H9 (cell line): ENCODE measurements around the gene GYG2. TPM values are rescaled to one million over a fixed set of nuclear protein-coding genes. Genes with fewer than 3 reads are reported as not detected.

Experiments used
- DNase-seq: peaks from one replicate; pipeline ENCODE4 v3.0.0-alpha.2; 2017
- H2AFZ ChIP-seq: one replicate; pipeline ENCODE4 v1.6.1; 2013; ENCODE audit warnings: mild to moderate bottlenecking, low read length, control low read depth, moderate library complexity
- H2AK5ac ChIP-seq: 2 replicates; pipeline ENCODE4 v1.6.1; 2013; ENCODE audit warnings: low read length, control low read depth, mixed read lengths; ENCODE audit not compliant: insufficient read length
- H2BK120ac ChIP-seq: one replicate; pipeline ENCODE4 v1.6.1; 2013; ENCODE audit warnings: low read depth, mild to moderate bottlenecking, low read length, control low read depth, inconsistent platforms; ENCODE audit not compliant: poor library complexity, severe bottlenecking
- H2BK12ac ChIP-seq: 2 replicates; pipeline ENCODE4 v1.6.1; 2013; ENCODE audit warnings: low read length, control low read depth, mixed read lengths, low read depth; ENCODE audit not compliant: insufficient read length
- H2BK15ac ChIP-seq: 2 replicates; pipeline ENCODE4 v1.6.1; 2013; ENCODE audit warnings: low read depth, low read length, control low read depth
- H2BK20ac ChIP-seq: one replicate; pipeline ENCODE4 v1.6.1; 2013; ENCODE audit warnings: low read depth, mild to moderate bottlenecking, low read length, control low read depth, inconsistent platforms; ENCODE audit not compliant: poor library complexity, severe bottlenecking
- H2BK5ac ChIP-seq: 2 replicates; pipeline ENCODE4 v1.6.1; 2013; ENCODE audit warnings: low read length, control low read depth, mixed read lengths; ENCODE audit not compliant: insufficient read length
- H3K14ac ChIP-seq: 2 replicates; pipeline ENCODE4 v1.6.1; 2013; ENCODE audit warnings: low read length, control low read depth; ENCODE audit not compliant: insufficient read depth
- H3K18ac ChIP-seq: 2 replicates; pipeline ENCODE4 v1.6.1; 2013; ENCODE audit warnings: low read depth, mild to moderate bottlenecking, mixed read lengths, low read length, control low read depth; ENCODE audit not compliant: insufficient read length
- H3K23ac ChIP-seq: 2 replicates; pipeline ENCODE4 v1.6.1; 2013; ENCODE audit warnings: low read length, control low read depth, mixed read lengths, low read depth; ENCODE audit not compliant: insufficient read length
- H3K23me2 ChIP-seq: 2 replicates; pipeline ENCODE4 v1.6.1; 2013; ENCODE audit warnings: low read depth, mild to moderate bottlenecking, mixed read lengths, low read length, control low read depth; ENCODE audit not compliant: insufficient read length, poor library complexity, severe bottlenecking
- H3K27ac ChIP-seq: 2 replicates; pipeline ENCODE4 v1.5.1; 2013; ENCODE audit warnings: low read length, control low read depth, mixed read lengths, low read depth; ENCODE audit not compliant: insufficient read length
- H3K27me3 ChIP-seq: 2 replicates; pipeline ENCODE4 v1.6.1; 2013; ENCODE audit warnings: low read length, control low read depth, inconsistent platforms; ENCODE audit not compliant: insufficient read depth
- H3K4ac ChIP-seq: 2 replicates; pipeline ENCODE4 v1.6.1; 2013; ENCODE audit warnings: low read depth, mild to moderate bottlenecking, control low read depth, inconsistent platforms, low read length, moderate library complexity
- H3K4me1 ChIP-seq: 2 replicates; pipeline ENCODE4 v1.6.1; 2013; ENCODE audit warnings: low read length, control low read depth, inconsistent platforms; ENCODE audit not compliant: insufficient read depth
- H3K4me2 ChIP-seq: 2 replicates; pipeline ENCODE4 v1.6.1; 2013; ENCODE audit warnings: low read length, control low read depth, mixed read lengths; ENCODE audit not compliant: insufficient read length, insufficient read depth
- H3K56ac ChIP-seq: 2 replicates; pipeline ENCODE4 v1.6.1; 2013; ENCODE audit warnings: low read depth, mild to moderate bottlenecking, mixed read lengths, low read length, control low read depth; ENCODE audit not compliant: insufficient read length
- H3K79me1 ChIP-seq: 2 replicates; pipeline ENCODE4 v1.6.1; 2013; ENCODE audit warnings: low read depth, mild to moderate bottlenecking, moderate library complexity, low read length, control low read depth, inconsistent platforms; ENCODE audit not compliant: insufficient read depth, poor library complexity, severe bottlenecking
- H3K79me2 ChIP-seq: 2 replicates; pipeline ENCODE4 v1.6.1; 2013; ENCODE audit warnings: low read length, control low read depth, inconsistent platforms; ENCODE audit not compliant: insufficient read depth
- H3K9ac ChIP-seq: 2 replicates; pipeline ENCODE4 v1.6.1; 2013; ENCODE audit warnings: low read length, control low read depth, mixed read lengths; ENCODE audit not compliant: insufficient read length; ENCODE audit errors: extremely low read depth
- H3K9me3 ChIP-seq: one replicate; pipeline ENCODE4 v1.6.1; 2013; ENCODE audit warnings: low read depth, low read length, inconsistent platforms; ENCODE audit not compliant: control insufficient read depth
- H3T11ph ChIP-seq: one replicate; pipeline ENCODE4 v1.6.1; 2013; ENCODE audit warnings: mild to moderate bottlenecking, low read length, control low read depth, inconsistent platforms
- H4K20me1 ChIP-seq: one replicate; pipeline ENCODE4 v1.6.1; 2013; ENCODE audit not compliant: control insufficient read depth, insufficient read length, insufficient read depth
- H4K5ac ChIP-seq: 2 replicates; pipeline ENCODE4 v1.6.1; 2013; ENCODE audit warnings: low read depth, mild to moderate bottlenecking, mixed read lengths, low read length, control low read depth; ENCODE audit not compliant: insufficient read length
- H4K8ac ChIP-seq: replicated peaks from 2 replicates; pipeline ENCODE4 v1.6.1; 2013; ENCODE audit warnings: low read length, control low read depth, mixed read lengths, low read depth; ENCODE audit not compliant: insufficient read length
- H4K91ac ChIP-seq: 2 replicates; pipeline ENCODE4 v1.6.1; 2013; ENCODE audit warnings: low read depth, mild to moderate bottlenecking, moderate library complexity, mixed read lengths, low read length, control low read depth; ENCODE audit not compliant: insufficient read length
- H3K27ac Mint-ChIP-seq, 3 experiments: 2 replicates in 2 of 3; 3 replicates in 1 of 3; pipeline ENCODE4 v1.8.0; 2020 to 2021; ENCODE audit warnings: mixed read lengths in 3 of 3, mild to moderate bottlenecking in 1 of 3, moderate library complexity in 1 of 3
- H3K27me3 Mint-ChIP-seq: 2 replicates; pipeline ENCODE4 v1.8.0; 2021; ENCODE audit warnings: low read depth, mild to moderate bottlenecking, moderate library complexity, mixed read lengths
- H3K36me3 Mint-ChIP-seq, 3 experiments: 2 replicates in 2 of 3; 3 replicates in 1 of 3; pipeline ENCODE4 v1.8.0; 2020 to 2021; ENCODE audit warnings: low read depth in 3 of 3, mixed read lengths in 3 of 3; ENCODE audit not compliant: insufficient read depth in 1 of 3
- H3K4me1 Mint-ChIP-seq, 2 experiments: 2 replicates each; pipeline ENCODE4 v1.8.0; 2020; ENCODE audit warnings: mixed read lengths in 2 of 2
- H3K4me3 Mint-ChIP-seq, 2 experiments: 2 replicates in 1 of 2; 3 replicates in 1 of 2; pipeline ENCODE4 v1.8.0; 2020 to 2021; ENCODE audit warnings: mild to moderate bottlenecking in 2 of 2, mixed read lengths in 2 of 2, moderate library complexity in 1 of 2
- H3K9me3 Mint-ChIP-seq, 2 experiments: 2 replicates in 1 of 2; 3 replicates in 1 of 2; pipeline ENCODE4 v1.8.0; 2020; ENCODE audit warnings: mild to moderate bottlenecking in 2 of 2, mixed read lengths in 2 of 2, moderate library complexity in 1 of 2
- CTCF ChIP-seq: fragments of 200-600 bp; sonication (generic); conservative IDR thresholded peaks from 3 replicates; pipeline ENCODE4 v1.8.0; 2021; ENCODE audit warnings: antibody characterized with exemption, mild to moderate bottlenecking
- WGBS: extraction: QIAGEN DNeasy Blood & Tissue Kit; methylation state at CpG from one replicate; pipeline ENCODE4 v1.1.7; 2013; ENCODE audit warnings: missing lambda C conversion rate, low lambda C conversion rate, mixed read lengths; ENCODE audit not compliant: insufficient read length; ENCODE audit errors: extremely low coverage; 5-methylcytosine and 5-hydroxymethylcytosine counted together
- total RNA-seq: library from RNA; stranded (reverse); gene quantifications from 2 replicates; pipeline ENCODE4 v1.2.1, GENCODE V29; 2021

The GYG2 gene
- total RNA-seq, 1 experiment from 2014 or later, result 95.9 TPM

- Histone ChIP-seq H2BK15ac (no peak overlapping the region), H3K4me1 (no peaks in the 10 kb centered on the region; the same call in 1 of the 2 replicates), H3K18ac (no peak overlapping the region), H2AFZ (no peak overlapping the region), H3K9me3 (no peaks in the 10 kb centered on the region), H3K79me1 (no peaks in the 10 kb centered on the region), H3K14ac (no peak overlapping the region), H3K79me2 (no peaks in the 10 kb centered on the region), H4K20me1 (no peaks in the 10 kb centered on the region), H4K91ac (no peak overlapping the region), H3K4me2 (no peak overlapping the region), H4K5ac (no peak overlapping the region), H3K4ac (no peak overlapping the region), H3K23me2 (no peaks in the 10 kb centered on the region), H3K9ac (no peak overlapping the region), H2BK5ac (no peak overlapping the region), H4K8ac (no peak overlapping the region), H3K23ac (no peak overlapping the region), H2AK5ac (no peak overlapping the region), H2BK120ac (no peak overlapping the region), H3K56ac (no peak overlapping the region), H2BK12ac (no peak overlapping the region), H3K27ac (no peak overlapping the region), H2BK20ac (no peak overlapping the region), H3K27me3 (no peaks in the 10 kb centered on the region), H3T11ph (no peak overlapping the region)
- WGBS, result no CpG with 5 or more reads among the region's 3 CpGs
- Mint-ChIP-seq H3K9me3 (peaks cover 7 to 15% of the 10 kb centered on the region in 2 experiments), H3K27me3 (no peaks in the 10 kb centered on the region; the same call in 1 of the 2 replicates), H3K4me3 (peak overlapping the region in 1 of 2 experiments; percentile 29; a peak in 1 of 5 replicates), H3K36me3 (peaks cover 9 to 40% (median 25%) of the 10 kb centered on the region in 3 experiments), H3K27ac (peak overlapping the region; percentile 11 to 92 (median 91); a peak in 6 of 7 replicates), H3K4me1 (peaks cover 22 to 23% of the 10 kb centered on the region in 2 experiments)
- no peak for DNase-seq
- TF ChIP-seq CTCF, result peak; percentile 43; the same call in 2 of the 3 replicates
These were observed 84.4 kb downstream of the GYG2 start for GRCh38 chrX:2913118-2913517.
